Endothelial cell of umbilical vein (primary cell): Measurements from ENCODE around the gene MPV17. TPM values are rescaled to one million over a fixed set of nuclear protein-coding genes. Genes with fewer than 3 reads are reported as not detected.

Experiments
- BruUV-seq: library from RNA; stranded (reverse); fragments of 400-500 nt; replicated peaks from 2 replicates; lab custom pipeline; 2021; lab: Mats Ljungman, UMichigan
- CTCF ChIA-PET: fragments of 300-600, 350-600 bp; sonication (Branson Sonifier 250); formaldehyde crosslinking; loops from one replicate; lab custom pipeline; 2021; ENCODE audit warnings: antibody characterized with exemption, inconsistent platforms; lab: Charles Lee
- POLR2A ChIA-PET: fragments of 300-600, 350-600 bp; sonication (Branson Sonifier 250); formaldehyde crosslinking; loops from one replicate; lab custom pipeline; 2021; ENCODE audit warnings: antibody characterized with exemption, inconsistent platforms; lab: Charles Lee
- DNase-seq: peaks from one replicate; pipeline ENCODE4 v3.0.0-alpha.2; 2011; ENCODE audit warnings: low read depth, low spot score
- FAIRE-seq: peaks from 2 replicates; lab custom pipeline; 2011; peaks lifted over from hg19 to GRCh38; lab: Jason Lieb, UNC
- H2AFZ ChIP-seq: 2 replicates; pipeline ENCODE4 v1.6.0; 2012; ENCODE audit warnings: low read depth, low read length, control low read depth, inconsistent platforms
- H3K27ac ChIP-seq: 2 replicates; pipeline ENCODE4 v1.5.1; 2011; ENCODE audit warnings: low read depth, mild to moderate bottlenecking, control low read depth, low read length, moderate library complexity; ENCODE audit not compliant: insufficient read depth
- H3K27me3 ChIP-seq, 2 experiments: 2 replicates each; pipeline versions ENCODE4 v1.6.0 to v1.6.1; 2011; ENCODE audit warnings: low read length in 2 of 2, mixed read lengths in 1 of 2; ENCODE audit not compliant: control insufficient read depth in 2 of 2, insufficient read depth in 2 of 2
- H3K36me3 ChIP-seq, 2 experiments: 2 replicates in 1 of 2; 3 replicates in 1 of 2; pipeline ENCODE4 v1.5.1; 2011; ENCODE audit warnings: low read length in 2 of 2, mild to moderate bottlenecking in 1 of 2, moderate library complexity in 1 of 2; ENCODE audit not compliant: control insufficient read depth in 2 of 2, insufficient read depth in 2 of 2; ENCODE audit errors: extremely low read depth in 1 of 2
- H3K4me1 ChIP-seq: 3 replicates; pipeline ENCODE4 v1.5.1; 2011; ENCODE audit warnings: mild to moderate bottlenecking, low read length; ENCODE audit not compliant: control insufficient read depth, insufficient read depth; ENCODE audit errors: extremely low read depth
- H3K4me2 ChIP-seq: 2 replicates; pipeline ENCODE4 v1.6.1; 2011; ENCODE audit warnings: low read length, control low read depth, mixed read lengths; ENCODE audit not compliant: insufficient read depth
- H3K4me3 ChIP-seq, 3 experiments: fragments of 200-600 bp in 1 of 3; sonication (generic), shearing (Covaris generic) in 1 of 3; replicated peaks in 1 of 3; 2 replicates each; pipeline ENCODE4 v1.5.1; 2011 to 2016; ENCODE audit warnings: control low read depth in 3 of 3, low read length in 3 of 3, mild to moderate bottlenecking in 2 of 3, inconsistent platforms in 1 of 3, low read depth in 1 of 3, moderate library complexity in 1 of 3; ENCODE audit not compliant: insufficient read depth in 1 of 3
- H3K79me2 ChIP-seq: 2 replicates; pipeline ENCODE4 v1.6.0; 2012; ENCODE audit warnings: low read length, inconsistent platforms; ENCODE audit not compliant: control insufficient read depth, insufficient read depth
- H3K9ac ChIP-seq: replicated peaks from 2 replicates; pipeline ENCODE3; 2011; ENCODE audit warnings: low read length, control low read depth; ENCODE audit not compliant: insufficient read depth; ENCODE audit errors: extremely low read depth
- H3K9me1 ChIP-seq: replicated peaks from 3 replicates; pipeline ENCODE4 v1.6.0; 2011; ENCODE audit warnings: mild to moderate bottlenecking, low read length; ENCODE audit not compliant: control insufficient read depth, insufficient read depth; ENCODE audit errors: extremely low read depth
- H3K9me3 ChIP-seq: replicated peaks from 2 replicates; pipeline ENCODE4 v1.5.1; 2012; ENCODE audit warnings: low read length, inconsistent platforms; ENCODE audit not compliant: control insufficient read depth, insufficient read depth
- H4K20me1 ChIP-seq: replicated peaks from 2 replicates; pipeline ENCODE3; 2011; ENCODE audit warnings: mild to moderate bottlenecking, low read length; ENCODE audit not compliant: control insufficient read depth, insufficient read depth; ENCODE audit errors: extremely low read depth
- CTCF ChIP-seq, 2 donors: IDR thresholded peaks; 1 replicate in 1 of 2; 2 replicates in 1 of 2; pipeline ENCODE4 v1.5.1; 2011; ENCODE audit warnings: low read length in 2 of 2, mild to moderate bottlenecking in 2 of 2, moderate library complexity in 2 of 2, control low read depth in 1 of 2, inconsistent platforms in 1 of 2, low read depth in 1 of 2; ENCODE audit not compliant: insufficient read depth in 1 of 2; ENCODE audit errors: extremely low read depth in 1 of 2
- EZH2 ChIP-seq: IDR thresholded peaks from 2 replicates; pipeline ENCODE4 v1.6.1; 2012; ENCODE audit warnings: borderline replicate concordance, low read depth, mild to moderate bottlenecking, moderate library complexity, low read length, inconsistent platforms; ENCODE audit not compliant: severe bottlenecking
- FOS ChIP-seq: IDR thresholded peaks from 2 replicates; pipeline ENCODE4 v1.6.1; 2011; ENCODE audit warnings: mild to moderate bottlenecking, low read length, moderate library complexity, borderline replicate concordance; ENCODE audit not compliant: insufficient read depth
- GATA2 ChIP-seq: IDR thresholded peaks from 2 replicates; pipeline ENCODE4 v1.7.0; 2011; ENCODE audit warnings: low read depth, mild to moderate bottlenecking, moderate library complexity, mixed read lengths, low read length; ENCODE audit not compliant: insufficient read length, insufficient read depth
- JUN ChIP-seq: IDR thresholded peaks from 2 replicates; pipeline ENCODE4 v1.6.1; 2011; ENCODE audit warnings: borderline replicate concordance, low read depth; ENCODE audit not compliant: insufficient read length, insufficient read depth
- MYC ChIP-seq: IDR thresholded peaks from one replicate; pipeline ENCODE4 v1.6.1; 2011; ENCODE audit warnings: mild to moderate bottlenecking, low read depth, low read length
- POLR2A ChIP-seq: IDR thresholded peaks from 2 replicates; pipeline ENCODE4 v1.6.1; 2012; ENCODE audit warnings: low read depth, mild to moderate bottlenecking, control low read depth, low read length
- POLR2AphosphoS5 ChIP-seq: IDR thresholded peaks from 2 replicates; pipeline ENCODE4 v1.6.1; 2012; ENCODE audit warnings: low read depth, mild to moderate bottlenecking, control low read depth, low read length, moderate library complexity; ENCODE audit not compliant: insufficient read depth
- dilution Hi-C: fragments of 300-500 bp; cut with MboI; formaldehyde crosslinking; loops from one replicate; pipeline ENCODE4 v1.15.0; 2019; ENCODE audit warnings: low sequenced_read_pairs; ENCODE audit not compliant: extremely low pct_ligation_motif_present
- intact Hi-C: fragments of 100-400 bp; cut with micrococcal nuclease; formaldehyde crosslinking; loops from one replicate; pipeline ENCODE4 v1.10.0; 2022
- polyA plus RNA-seq, 4 experiments: library from polyadenylated mRNA; depleted of rRNA in 3 of 4; stranded (reverse) in 3 of 4; unstranded in 1 of 4; fragments of >200 nt; gene quantifications; 2 replicates each; pipeline versions ENCODE4 v1.2.1 to v1.2.3, GENCODE V29; 2011 to 2012; ENCODE audit warnings: missing spikeins in 1 of 4
- total RNA-seq: library from RNA; stranded (reverse); gene quantifications from 2 replicates; pipeline ENCODE4 v1.2.3, GENCODE V29; 2021
- TF ChIP-seq, protein P1 (sequence below): IDR thresholded peaks from 2 replicates; pipeline ENCODE4 v1.6.1; 2011; ENCODE audit not compliant: insufficient read depth, insufficient read length

The MPV17 gene
- total and polyA plus RNA-seq, 2 donors (not counting 3 experiments of a cell fraction or from before 2014, with no cell fraction given), result 74.7 to 267 TPM

GRCh38 chr2:27362678-27363420, 40.0 kb upstream of the MPV17 start:
- TF ChIP-seq POLR2A (peak; percentile 45), EZH2 (no peak), JUN (no peak)
- CTCF ChIA-PET, result no interaction called here

DNA sequence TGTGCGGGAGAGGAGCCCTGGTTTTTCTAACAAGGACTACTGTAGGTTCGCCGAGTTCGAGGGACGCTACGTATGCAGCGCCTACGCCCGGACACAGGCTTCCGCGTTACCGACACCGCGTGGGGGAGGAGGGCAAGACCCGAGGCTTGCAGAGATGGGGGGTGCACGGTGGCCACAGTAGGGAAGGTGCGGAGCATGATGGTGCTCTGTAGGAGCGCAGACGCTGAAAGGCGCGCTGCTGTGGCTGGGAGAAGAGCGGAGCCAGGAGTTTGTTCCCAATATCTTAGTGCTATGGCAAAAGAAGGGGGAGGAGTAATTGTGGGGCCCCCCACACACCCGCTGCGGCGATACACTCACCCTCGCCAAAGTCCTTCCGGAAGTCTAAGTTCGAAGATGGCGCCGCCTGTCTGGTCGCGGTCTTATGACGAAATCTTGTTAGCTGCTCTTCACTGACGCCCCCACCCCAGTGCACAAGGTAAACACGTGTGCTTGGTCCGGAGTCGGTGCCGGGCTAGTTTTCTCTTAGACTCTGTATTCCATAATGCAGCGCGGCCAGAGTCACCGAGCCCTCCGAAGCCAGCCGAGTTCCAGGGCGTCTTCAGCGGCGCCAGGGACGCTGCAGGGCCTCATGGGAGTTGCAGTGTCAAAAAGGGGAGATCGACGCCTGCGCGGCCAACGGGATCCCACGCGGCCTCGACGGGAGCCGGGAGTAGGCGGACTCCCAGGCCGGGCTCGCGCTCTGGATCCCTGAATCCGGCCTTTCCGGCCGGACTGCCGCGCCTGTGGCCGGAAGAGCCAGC, 33.7 kb upstream of the MPV17 start, which contains the start of gene GTF3C2:
GTF3C2 (minus strand) TSS at position 383 of the 800 bp plus-strand sequence. CDS start 13,210 bp downstream, outside the sequence.
- BruUV-seq, result TSS peak; percentile 61
- Histone ChIP-seq H3K4me2 (peak within 1 kb of the TSS; percentile 99), H2AFZ (peak within 1 kb of the TSS; percentile 83), H3K4me1 (peaks cover 16% of the 10 kb centered on the region), H4K20me1 (no peaks in the 10 kb centered on the region), H3K9ac (peak within 1 kb of the TSS; percentile 95), H3K27ac (peak within 1 kb of the TSS; percentile 83), H3K36me3 (no peaks in the 10 kb centered on the region), H3K9me1 (no peaks in the 10 kb centered on the region), H3K27me3 (no peaks in the 10 kb centered on the region), H3K9me3 (no peaks in the 10 kb centered on the region), H3K79me2 (peaks cover 60% of the 10 kb centered on the region), H3K4me3 (peak within 1 kb of the TSS; percentile 40 to 90 (median 63))
- peak; percentile 94 for FAIRE-seq
- intact Hi-C loops (loop anchor here (1.0 to 5.0 kb wide), 6 partner anchors 14 to 327 kb away; partner anchors contain the start of genes CAD, EIF2B4, MPV17 and NRBP1), dilution Hi-C loops (no loop called here)
- TF ChIP-seq POLR2AphosphoS5, result peak; percentile 98
- TF ChIP-seq POLR2A, result no peak
- TF ChIP-seq, protein P1, sequence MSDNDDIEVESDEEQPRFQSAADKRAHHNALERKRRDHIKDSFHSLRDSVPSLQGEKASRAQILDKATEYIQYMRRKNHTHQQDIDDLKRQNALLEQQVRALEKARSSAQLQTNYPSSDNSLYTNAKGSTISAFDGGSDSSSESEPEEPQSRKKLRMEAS, result peak; percentile 81
- peak; percentile 59 for TF ChIP-seq MYC
- no peak for TF ChIP-seq EZH2
- no peak for TF ChIP-seq GATA2
- no peak for TF ChIP-seq JUN
- TF ChIP-seq FOS, result no peak
- TF ChIP-seq CTCF (IDR thresholded peaks at IDR 0.05; ENCODE audit: extremely low read depth in 1 of 2, insufficient read depth in 1 of 2, low read depth in 1 of 2, low read length in 2 of 2), result no peak
- CTCF ChIA-PET, result interaction anchor here (1.0 to 1.8 kb wide), 4 partner anchors 12 to 276 kb away, joined by 3 to 8 read pairs (median 5); partner anchors contain the start of genes EIF2B4 and PPM1G
- peak; percentile 98 for DNase-seq
- POLR2A ChIA-PET, result interaction anchor here (0.8 to 1.5 kb wide), 3 partner anchors 13 to 34 kb away, joined by 3 to 7 read pairs (median 4); partner anchors contain the start of gene EIF2B4

More at GRCh38 chr2:27362678-27363420, 40.0 kb upstream of the MPV17 start:
- no peak for DNase-seq
- Histone ChIP-seq H3K4me2 (no peak overlapping the region), H3K9me1 (no peaks in the 10 kb centered on the region), H3K4me3 (no peak overlapping the region), H3K27me3 (no peaks in the 10 kb centered on the region), H4K20me1 (no peaks in the 10 kb centered on the region), H3K9me3 (no peaks in the 10 kb centered on the region), H3K79me2 (peaks cover 8% of the 10 kb centered on the region), H3K27ac (no peak overlapping the region), H2AFZ (no peak overlapping the region), H3K9ac (no peak overlapping the region), H3K36me3 (peaks cover 5 to 26% of the 10 kb centered on the region in 2 experiments), H3K4me1 (peaks cover 3% of the 10 kb centered on the region)
- intact Hi-C loops, result no loop called here
- dilution Hi-C loops, result no loop called here
- FAIRE-seq, result peak; percentile 44
- POLR2A ChIA-PET, result no interaction called here
- no TSS peak for BruUV-seq
